MM.1S (cell line): ENCODE data around the gene MYZAP.

ENCODE experiments used
- EZH2 ChIP-seq: fragments of 300-600 bp; sonication (generic); optimal IDR thresholded peaks from 2 replicates; pipeline ENCODE3; 2017; ENCODE audit warnings: low read depth, mild to moderate bottlenecking, antibody characterized with exemption, low read length, mixed read lengths
- TF ChIP-seq, protein P1 (sequence below): fragments of 300-600 bp; sonication (generic); IDR thresholded peaks from 2 replicates; pipeline ENCODE4 v1.5.1; 2016; ENCODE audit warnings: antibody characterized with exemption, low read length, mixed read lengths

DNA sequence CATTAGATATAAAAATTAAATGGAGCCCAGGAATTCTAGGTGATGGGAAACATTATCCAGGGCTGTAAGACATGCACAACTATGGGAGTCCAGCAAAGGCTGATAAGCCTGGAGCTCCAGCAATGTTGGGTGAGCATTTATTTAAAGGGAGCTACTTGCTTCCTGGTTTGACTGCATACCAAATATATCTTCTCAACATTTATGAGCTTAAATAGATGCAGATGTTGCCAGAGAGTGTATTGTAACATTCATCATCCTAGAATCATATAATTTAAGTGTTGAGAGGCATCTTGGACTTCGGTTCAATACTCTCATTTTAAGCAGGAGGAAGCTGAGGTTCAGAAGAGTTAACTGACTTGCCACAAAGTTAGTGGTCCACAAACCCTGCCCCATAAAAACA lies 102.6 kb downstream of the MYZAP start:
- no peak for TF ChIP-seq EZH2
- TF ChIP-seq, protein P1, sequence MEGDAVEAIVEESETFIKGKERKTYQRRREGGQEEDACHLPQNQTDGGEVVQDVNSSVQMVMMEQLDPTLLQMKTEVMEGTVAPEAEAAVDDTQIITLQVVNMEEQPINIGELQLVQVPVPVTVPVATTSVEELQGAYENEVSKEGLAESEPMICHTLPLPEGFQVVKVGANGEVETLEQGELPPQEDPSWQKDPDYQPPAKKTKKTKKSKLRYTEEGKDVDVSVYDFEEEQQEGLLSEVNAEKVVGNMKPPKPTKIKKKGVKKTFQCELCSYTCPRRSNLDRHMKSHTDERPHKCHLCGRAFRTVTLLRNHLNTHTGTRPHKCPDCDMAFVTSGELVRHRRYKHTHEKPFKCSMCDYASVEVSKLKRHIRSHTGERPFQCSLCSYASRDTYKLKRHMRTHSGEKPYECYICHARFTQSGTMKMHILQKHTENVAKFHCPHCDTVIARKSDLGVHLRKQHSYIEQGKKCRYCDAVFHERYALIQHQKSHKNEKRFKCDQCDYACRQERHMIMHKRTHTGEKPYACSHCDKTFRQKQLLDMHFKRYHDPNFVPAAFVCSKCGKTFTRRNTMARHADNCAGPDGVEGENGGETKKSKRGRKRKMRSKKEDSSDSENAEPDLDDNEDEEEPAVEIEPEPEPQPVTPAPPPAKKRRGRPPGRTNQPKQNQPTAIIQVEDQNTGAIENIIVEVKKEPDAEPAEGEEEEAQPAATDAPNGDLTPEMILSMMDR = no peak
